ENCODE results near the gene GLYATL2. TPM values are rescaled to one million over a fixed set of nuclear protein-coding genes. Genes with fewer than 3 reads are reported as not detected.

GLYATL2 gene
- total and polyA plus RNA-seq, 7 donors = not detected

GRCh38 chr11:58837707-58838388, 6.7 kb downstream of the GLYATL2 start:
- no peak overlapping the region for H3K4me3 ChIP-seq
- no peaks in the 10 kb centered on the region for H3K27me3 ChIP-seq (ENCODE audit: insufficient read depth in 3 of 3, low read length in 2 of 3)
- H3K36me3 ChIP-seq (ENCODE audit: insufficient read depth in 1 of 2, low read depth in 1 of 2) = no peaks in the 10 kb centered on the region
- TF ChIP-seq CTCF (IDR thresholded peaks at IDR 0.05) = no peak
- no peaks in the 10 kb centered on the region for H3K4me1 ChIP-seq
- H3K27ac ChIP-seq = no peak overlapping the region
- intact Hi-C loops (cut with DNase I) = no loop called here
- DNase-seq (no peak), ATAC-seq (no peak)
- H3K9me3 ChIP-seq = no peaks in the 10 kb centered on the region
- WGBS, 3 donors = 85 to 87% (median 86%) methylated on average over 5 of the region's 5 CpGs

GRCh38 chr11:58832056-58832645, 12.4 kb downstream of the GLYATL2 start:
- no peak overlapping the region for H3K27ac ChIP-seq
- ATAC-seq = no peak
- no peaks in the 10 kb centered on the region for H3K27me3 ChIP-seq (ENCODE audit: insufficient read depth in 3 of 3, low read length in 2 of 3)
- no peak overlapping the region for H3K4me3 ChIP-seq
- H3K36me3 ChIP-seq (ENCODE audit: insufficient read depth in 1 of 2, low read depth in 1 of 2) = no peaks in the 10 kb centered on the region
- no peaks in the 10 kb centered on the region for H3K4me1 ChIP-seq
- 90% methylated on average over 1 of the region's 1 CpG for WGBS, 3 donors
- no peak for DNase-seq
- H3K9me3 ChIP-seq = no peaks in the 10 kb centered on the region
- intact Hi-C loops (cut with DNase I) = no loop called here
- no peak for TF ChIP-seq CTCF (IDR thresholded peaks at IDR 0.05)

GRCh38 chr11:58830673-58831301, 13.7 kb downstream of the GLYATL2 start:
- no peaks in the 10 kb centered on the region for H3K9me3 ChIP-seq

GRCh38 chr11:58829786-58830185, 14.7 kb downstream of the GLYATL2 start:
- no peak for TF ChIP-seq CTCF (IDR thresholded peaks at IDR 0.05)
- intact Hi-C loops (cut with DNase I) = no loop called here
- Histone ChIP-seq H3K4me3 (no peak overlapping the region), H3K27me3 (ENCODE audit: insufficient read depth in 3 of 3, low read length in 2 of 3) (no peaks in the 10 kb centered on the region), H3K27ac (no peak overlapping the region), H3K9me3 (no peaks in the 10 kb centered on the region), H3K4me1 (no peaks in the 10 kb centered on the region), H3K36me3 (ENCODE audit: insufficient read depth in 1 of 2, low read depth in 1 of 2) (no peaks in the 10 kb centered on the region)
- ATAC-seq = no peak
- DNase-seq = no peak

More at GRCh38 chr11:58830673-58831301, 13.7 kb downstream of the GLYATL2 start:
- Histone ChIP-seq H3K36me3 (ENCODE audit: insufficient read depth in 1 of 2, low read depth in 1 of 2) (no peaks in the 10 kb centered on the region), H3K27ac (no peak overlapping the region), H3K27me3 (ENCODE audit: insufficient read depth in 3 of 3, low read length in 2 of 3) (no peaks in the 10 kb centered on the region), H3K4me3 (no peak overlapping the region), H3K4me1 (no peaks in the 10 kb centered on the region)
- DNase-seq = no peak
- 27 to 52% (median 51%) methylated on average over 25 to 31 of the region's 31 CpGs for WGBS, 3 donors
- ATAC-seq = no peak
- intact Hi-C loops (cut with DNase I) = no loop called here
- no peak for TF ChIP-seq CTCF (IDR thresholded peaks at IDR 0.05)

All from psoas muscle (tissue), 8 donors.